NCI-H146 treated with DMSO at 0.1 percent for 48 hours (cell line): Measurements from ENCODE around the gene ZC3H12D.

Experiments used
- DNase-seq: peaks from one replicate; lab custom pipeline; 2025; ENCODE audit not compliant: unreplicated experiment; lab: John Stamatoyannopoulos, UW

Gene ZC3H12D

DNA sequence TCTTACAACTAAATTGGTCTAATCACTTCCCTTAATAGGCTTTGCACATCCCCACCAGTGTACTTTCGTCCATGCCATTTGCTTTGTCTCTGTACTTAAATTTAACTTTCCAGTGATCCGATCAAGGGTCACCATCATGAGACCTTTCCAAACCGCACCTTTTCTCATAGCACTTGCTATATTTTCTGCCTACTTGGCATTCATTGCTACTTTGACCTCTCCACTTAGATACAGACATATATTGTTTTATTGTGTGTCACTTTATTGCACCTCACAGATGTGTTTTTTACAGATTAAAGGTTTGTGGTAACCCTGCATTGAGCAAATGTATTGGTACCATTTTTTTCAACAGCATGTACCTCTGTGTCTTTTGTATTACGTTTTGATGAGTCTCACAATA is 70.0 kb downstream of the ZC3H12D start:
- no peak for DNase-seq

DNA sequence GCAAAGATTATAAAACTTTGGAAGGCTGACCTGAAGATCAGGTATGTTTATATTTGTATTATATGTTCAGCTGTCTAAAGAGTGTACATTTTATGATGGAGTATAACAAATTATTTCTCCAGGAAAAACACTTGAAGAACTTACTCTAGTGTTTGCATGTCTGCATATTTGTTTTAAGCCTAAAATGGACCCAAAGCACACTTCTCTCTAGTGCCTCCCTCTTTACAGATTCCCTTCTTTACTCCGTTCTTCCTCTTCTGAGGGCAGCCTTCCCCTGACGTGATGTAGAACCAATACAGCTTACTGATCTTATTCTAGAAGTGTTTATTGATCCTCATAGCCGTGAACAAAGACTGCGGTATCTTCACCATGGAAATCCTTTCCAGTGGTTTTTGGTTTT is 70.8 kb downstream of the ZC3H12D start:
- DNase-seq, result no peak

DNA sequence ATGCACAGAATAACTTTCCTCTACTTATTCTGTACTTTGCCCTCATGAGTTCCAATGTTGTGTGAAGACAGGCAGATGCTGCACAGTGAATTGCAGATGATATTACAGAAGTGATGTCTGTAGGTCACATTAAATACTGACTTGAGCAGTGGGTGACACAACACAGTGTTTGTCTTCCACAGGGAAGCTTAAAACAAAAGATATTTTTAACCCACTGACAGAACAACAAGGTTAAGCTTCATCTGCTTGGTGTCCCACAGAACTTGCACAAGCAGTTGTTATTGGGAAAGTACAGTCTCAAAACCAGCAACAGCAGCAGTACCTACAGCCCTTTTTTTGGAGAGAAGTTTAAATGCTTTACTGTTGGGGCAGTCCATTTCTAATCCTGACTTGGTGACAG is 74.3 kb downstream of the ZC3H12D start:
- no peak for DNase-seq

DNA sequence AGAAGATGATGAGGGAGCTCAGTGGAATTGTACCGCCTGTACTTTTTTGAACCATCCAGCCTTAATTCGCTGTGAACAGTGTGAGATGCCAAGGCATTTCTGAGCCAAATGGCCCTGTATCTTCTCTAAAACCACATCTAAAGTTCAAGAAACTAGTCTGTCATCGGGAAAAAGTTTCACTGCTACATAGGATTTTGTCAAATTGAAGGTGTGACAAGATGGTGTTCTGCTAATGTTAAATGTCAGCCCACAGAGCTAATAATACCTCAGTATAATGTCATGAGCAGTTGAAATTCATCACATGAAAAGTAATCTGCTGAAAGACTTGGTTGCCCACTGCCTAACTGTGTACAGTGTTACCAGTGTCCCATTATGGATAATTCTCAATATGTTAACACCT is 75.2 kb downstream of the ZC3H12D start:
- DNase-seq, result no peak

DNA sequence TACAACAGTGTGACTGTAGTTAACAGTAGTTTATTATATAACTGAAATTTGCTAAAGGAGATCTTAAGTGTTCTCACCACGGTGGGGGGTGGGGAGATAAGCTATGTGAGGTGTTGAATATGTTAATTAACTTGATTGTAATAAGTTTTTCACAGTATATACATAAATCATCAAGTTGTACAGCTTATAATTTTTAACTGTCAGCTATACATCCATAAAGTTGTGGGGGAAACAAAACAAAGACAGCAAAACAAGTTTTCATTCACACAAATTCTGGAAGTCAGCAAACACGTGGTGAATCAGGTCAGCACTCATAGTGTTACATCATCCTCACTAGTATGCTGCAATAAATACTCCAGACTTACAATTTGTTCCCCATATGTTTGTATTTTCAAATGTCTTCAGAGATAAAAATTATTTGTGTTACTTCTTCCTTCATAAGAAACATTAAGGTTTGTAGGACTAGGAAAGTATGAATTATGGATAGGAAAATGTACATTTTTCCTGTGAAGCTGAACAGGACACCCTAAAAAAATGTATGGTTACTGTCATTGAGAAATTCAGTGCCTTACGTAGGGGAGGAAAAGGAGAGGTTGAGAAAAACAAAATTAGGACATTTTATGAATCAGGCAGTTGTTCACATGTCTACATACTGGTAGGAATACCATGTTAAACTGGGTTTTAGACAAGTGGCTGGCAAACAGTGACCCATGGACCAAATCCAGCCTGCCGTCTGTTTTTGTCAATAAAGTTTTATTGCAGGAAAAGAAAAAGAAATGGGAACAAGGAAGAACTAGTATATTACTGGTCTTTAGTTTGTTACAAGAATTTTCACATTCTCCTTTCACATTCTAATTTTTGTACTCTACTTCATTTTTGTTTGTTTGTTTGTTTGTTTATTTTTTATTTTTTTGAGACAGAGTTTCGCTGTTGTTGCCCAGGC is 78.7 kb downstream of the ZC3H12D start:
- no peak for DNase-seq

DNA sequence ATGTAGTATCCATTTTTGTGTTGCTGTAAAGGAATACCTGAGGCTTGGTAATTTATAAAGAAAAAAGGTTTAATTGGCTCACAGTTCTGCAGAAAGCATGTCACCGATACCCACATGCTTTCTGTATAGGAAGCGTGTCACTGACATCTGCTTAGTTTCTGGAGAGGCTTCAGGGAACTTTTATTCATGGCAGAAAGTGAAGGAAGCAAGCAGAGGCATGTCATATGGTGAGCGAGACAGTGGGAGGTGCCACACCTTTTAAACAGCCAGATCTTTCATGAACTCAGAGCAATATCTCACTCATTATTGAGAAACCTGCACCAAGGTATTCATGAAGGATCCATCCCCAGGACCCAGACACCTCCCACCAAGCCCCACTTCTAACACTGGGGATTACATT is 81.3 kb downstream of the ZC3H12D start:
- DNase-seq, result no peak

DNA sequence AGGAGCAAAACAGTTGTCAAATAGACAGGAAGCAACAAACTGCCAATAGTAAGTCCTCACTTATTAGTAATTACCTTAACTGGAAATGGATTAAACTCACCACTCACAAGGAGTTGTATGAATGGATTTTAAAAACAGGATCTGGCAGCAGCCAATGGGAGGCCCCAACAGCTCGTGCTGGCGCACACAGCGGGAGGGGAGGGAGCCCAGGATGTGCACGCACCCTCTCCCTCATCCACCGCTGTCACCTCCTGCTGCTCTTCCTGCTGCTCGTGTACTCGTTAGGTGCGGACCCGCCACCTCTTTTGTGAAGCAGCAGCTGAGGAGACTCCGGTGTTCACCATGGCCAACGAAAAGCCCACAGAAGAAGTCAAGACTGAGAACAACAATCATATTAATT is 84.8 kb downstream of the ZC3H12D start, which contains the start of gene SUMO4:
SUMO4 (plus strand) TSS at position 213 of the 400 bp plus-strand sequence; CDS start at position 343, 130 bp downstream.
- DNase-seq, result no peak

DNA sequence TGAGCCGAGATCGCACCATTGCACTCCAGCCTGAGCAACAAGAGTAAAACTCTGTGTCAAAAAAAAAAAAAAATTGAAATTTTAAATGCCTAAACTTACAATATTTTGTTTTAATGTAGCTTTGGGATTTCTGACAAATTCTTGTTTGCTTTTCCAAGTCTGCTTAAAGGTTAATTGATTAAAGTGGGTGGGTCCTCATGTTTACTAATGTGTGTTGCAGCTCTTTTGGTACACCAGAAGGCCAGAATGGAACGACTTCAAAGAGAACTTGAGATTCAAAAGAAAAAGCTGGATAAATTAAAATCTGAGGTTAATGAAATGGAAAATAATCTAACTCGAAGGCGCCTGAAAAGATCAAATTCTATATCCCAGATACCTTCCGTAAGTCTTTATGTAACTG is 87.4 kb downstream of the ZC3H12D start:
- DNase-seq, result no peak
